HUES64 (cell line): ENCODE results near the gene CA7.
"Not testable (repeated sequence)": the region's sequence is repeated elsewhere in the genome, so short reads cannot be mapped to it uniquely, and the experiment has no call there.

Experiments used
- H3K27ac ChIP-seq: 2 replicates; pipeline ENCODE4 v1.7.0; 2013; ENCODE audit warnings: low read depth, low read length, inconsistent platforms
- H3K27me3 ChIP-seq: 2 replicates; pipeline ENCODE4 v1.6.1; 2013; ENCODE audit warnings: mild to moderate bottlenecking, low read length; ENCODE audit not compliant: insufficient read depth
- H3K36me3 ChIP-seq: 2 replicates; pipeline ENCODE4 v1.6.1; 2013; ENCODE audit warnings: mild to moderate bottlenecking, low read length; ENCODE audit not compliant: insufficient read depth
- H3K4me1 ChIP-seq: 2 replicates; pipeline ENCODE4 v1.6.1; 2013; ENCODE audit warnings: mild to moderate bottlenecking, low read length, moderate library complexity; ENCODE audit not compliant: insufficient read depth
- H3K4me3 ChIP-seq: 2 replicates; pipeline ENCODE4 v1.5.1; 2013; ENCODE audit warnings: mild to moderate bottlenecking, low read length, moderate library complexity
- H3K9ac ChIP-seq: 2 replicates; pipeline ENCODE4 v1.6.1; 2013; ENCODE audit warnings: mild to moderate bottlenecking, low read depth, low read length
- H3K9me3 ChIP-seq: 2 replicates; pipeline ENCODE4 v1.6.1; 2013; ENCODE audit warnings: low read depth, low read length; ENCODE audit not compliant: insufficient read depth
- WGBS: fragments of 150-250, 120-280 bp; methylation state at CpG from one replicate; pipeline ENCODE4 v1.1.7; 2013; ENCODE audit warnings: missing lambda C conversion rate; 5-methylcytosine and 5-hydroxymethylcytosine counted together

CA7 gene

GRCh38 chr16:66856801-66857200, 12.6 kb downstream of the CA7 start:
- Histone ChIP-seq H3K27ac (no peak overlapping the region), H3K9me3 (no peaks in the 10 kb centered on the region), H3K4me1 (no peaks in the 10 kb centered on the region), H3K4me3 (no peak overlapping the region), H3K9ac (no peak overlapping the region), H3K36me3 (no peaks in the 10 kb centered on the region), H3K27me3 (no peaks in the 10 kb centered on the region)
- 89% methylated on average over 2 of the region's 2 CpGs for WGBS

GRCh38 chr16:66857437-66857836, 13.2 kb downstream of the CA7 start:
- H3K36me3 ChIP-seq: no peaks in the 10 kb centered on the region
- H3K9ac ChIP-seq: no peak overlapping the region
- 89% methylated on average over 5 of the region's 6 CpGs for WGBS
- H3K27me3 ChIP-seq: no peaks in the 10 kb centered on the region
- no peaks in the 10 kb centered on the region for H3K9me3 ChIP-seq
- no peak overlapping the region for H3K4me3 ChIP-seq
- H3K27ac ChIP-seq: no peak overlapping the region
- no peaks in the 10 kb centered on the region for H3K4me1 ChIP-seq

- Histone ChIP-seq H3K4me1 (no peaks in the 10 kb centered on the region), H3K9me3 (no peaks in the 10 kb centered on the region), H3K9ac (no peak overlapping the region), H3K4me3 (no peak overlapping the region), H3K36me3 (no peaks in the 10 kb centered on the region), H3K27ac (no peak overlapping the region), H3K27me3 (no peaks in the 10 kb centered on the region)
- 90% methylated on average over 4 of the region's 4 CpGs for WGBS
Measured at GRCh38 chr16:66858740-66859396, 14.7 kb downstream of the CA7 start.

GRCh38 chr16:66859397-66860068, 15.3 kb downstream of the CA7 start:
- no peak overlapping the region for H3K27ac ChIP-seq
- H3K9me3 ChIP-seq: no peaks in the 10 kb centered on the region
- no peak overlapping the region for H3K9ac ChIP-seq
- no peak overlapping the region for H3K4me3 ChIP-seq
- 93% methylated on average over 3 of the region's 3 CpGs for WGBS
- no peaks in the 10 kb centered on the region for H3K4me1 ChIP-seq
- H3K27me3 ChIP-seq: no peaks in the 10 kb centered on the region
- no peaks in the 10 kb centered on the region for H3K36me3 ChIP-seq

GRCh38 chr16:66862023-66862520, 17.9 kb downstream of the CA7 start:
- no peaks in the 10 kb centered on the region for H3K27me3 ChIP-seq
- H3K36me3 ChIP-seq: no peaks in the 10 kb centered on the region
- no peaks in the 10 kb centered on the region for H3K4me1 ChIP-seq
- H3K9me3 ChIP-seq: no peaks in the 10 kb centered on the region
- no peak overlapping the region for H3K4me3 ChIP-seq
- 92% methylated on average over 8 of the region's 8 CpGs for WGBS
- no peak overlapping the region for H3K27ac ChIP-seq
- no peak overlapping the region for H3K9ac ChIP-seq

- H3K27me3 ChIP-seq: no peaks in the 10 kb centered on the region
- H3K36me3 ChIP-seq: no peaks in the 10 kb centered on the region
- no peaks in the 10 kb centered on the region for H3K4me1 ChIP-seq
- H3K27ac ChIP-seq: no peak overlapping the region
- H3K4me3 ChIP-seq: no peak overlapping the region
- no peaks in the 10 kb centered on the region for H3K9me3 ChIP-seq
- H3K9ac ChIP-seq: no peak overlapping the region
Measured at GRCh38 chr16:66863707-66864106, 19.5 kb downstream of the CA7 start.

GRCh38 chr16:66869424-66869823, 25.2 kb downstream of the CA7 start:
- Histone ChIP-seq H3K36me3 (no peaks in the 10 kb centered on the region), H3K9ac (no peak overlapping the region), H3K4me1 (no peaks in the 10 kb centered on the region), H3K9me3 (no peaks in the 10 kb centered on the region), H3K27me3 (peaks cover 10% of the 10 kb centered on the region; the same call in 1 of the 2 replicates), H3K27ac (no peak overlapping the region), H3K4me3 (no peak overlapping the region)
- WGBS: 93% methylated on average over 1 of the region's 1 CpG

- not testable (repeated sequence) for H3K4me3 ChIP-seq, H3K9me3 ChIP-seq, H3K36me3 ChIP-seq, H3K4me1 ChIP-seq, H3K9ac ChIP-seq, H3K27ac ChIP-seq
- H3K27me3 ChIP-seq: peaks cover 10% of the 10 kb centered on the region; the same call in 1 of the 2 replicates
- WGBS: 96% methylated on average over 2 of the region's 2 CpGs
Measured at GRCh38 chr16:66871363-66871762, 27.1 kb downstream of the CA7 start.

GRCh38 chr16:66871840-66872239, 27.6 kb downstream of the CA7 start:
- no peaks in the 10 kb centered on the region for H3K36me3 ChIP-seq
- H3K9ac ChIP-seq: no peak overlapping the region
- no peak overlapping the region for H3K4me3 ChIP-seq
- H3K9me3 ChIP-seq: no peaks in the 10 kb centered on the region
- H3K4me1 ChIP-seq: no peaks in the 10 kb centered on the region
- H3K27me3 ChIP-seq: peaks cover 10% of the 10 kb centered on the region; the same call in 1 of the 2 replicates
- H3K27ac ChIP-seq: no peak overlapping the region
- WGBS: 90% methylated on average over 3 of the region's 3 CpGs

- Histone ChIP-seq H3K4me3 (peak overlapping the region; percentile 53), H3K36me3 (no peaks in the 10 kb centered on the region), H3K27ac (no peak overlapping the region), H3K9me3 (no peaks in the 10 kb centered on the region), H3K4me1 (no peaks in the 10 kb centered on the region), H3K9ac (0 out of 2 replicates have a peak overlapping the region, but pooled peaks have one; percentile 48), H3K27me3 (peaks cover 10% of the 10 kb centered on the region; the same call in 1 of the 2 replicates)
- 75% methylated on average over 4 of the region's 4 CpGs for WGBS
Measured at GRCh38 chr16:66872559-66872942, 28.3 kb downstream of the CA7 start.

- no peaks in the 10 kb centered on the region for H3K9me3 ChIP-seq
- peak overlapping the region; percentile 53 for H3K4me3 ChIP-seq
- H3K27me3 ChIP-seq: peaks cover 10% of the 10 kb centered on the region; the same call in 1 of the 2 replicates
- H3K27ac ChIP-seq: no peak overlapping the region
- H3K36me3 ChIP-seq: no peaks in the 10 kb centered on the region
- 5% methylated on average over 39 of the region's 39 CpGs for WGBS
- H3K9ac ChIP-seq: peak overlapping the region; percentile 48; the same call in 1 of the 2 replicates
- H3K4me1 ChIP-seq: no peaks in the 10 kb centered on the region
Measured at GRCh38 chr16:66872943-66873684, 28.9 kb downstream of the CA7 start.
